Measurements from ENCODE around the gene LARGE1.

GRCh38 chr22:33739516-33739915, 180.8 kb downstream of the LARGE1 start:
- no peak for TF ChIP-seq TAF1 (IDR thresholded peaks at IDR 0.05; ENCODE audit: borderline replicate concordance, insufficient read depth, low read length)
- no peak for TF ChIP-seq POLR2AphosphoS5 (IDR thresholded peaks at IDR 0.05; ENCODE audit: low read depth, low read length)
